GM21423 (cell line): Measurements from ENCODE around the gene BEND7.
"Not testable (repeated sequence)": the region's sequence is repeated elsewhere in the genome, so short reads cannot be mapped to it uniquely, and the experiment has no call there.

Experiments
- ATAC-seq: cut with Tn5 transposase; IDR thresholded peaks from one replicate; pipeline ENCODE4 v1.9.1; 2021; ENCODE audit warnings: mild to moderate bottlenecking, moderate library complexity; ENCODE audit not compliant: unreplicated experiment

BEND7 gene

GRCh38 chr10:13483951-13484350 is 44.9 kb downstream of the BEND7 start:
- no peak for ATAC-seq

- peak; percentile 62 for ATAC-seq
Measured at GRCh38 chr10:13483073-13483472, 45.7 kb downstream of the BEND7 start.

- ATAC-seq = no peak
Measured at GRCh38 chr10:13481690-13482089, 47.1 kb downstream of the BEND7 start.

GRCh38 chr10:13475124-13475523 is 53.7 kb downstream of the BEND7 start:
- no peak for ATAC-seq

- ATAC-seq = no peak
Measured at GRCh38 chr10:13473986-13474385, 54.8 kb downstream of the BEND7 start.

- no peak for ATAC-seq
Measured at GRCh38 chr10:13472359-13472758, 56.5 kb downstream of the BEND7 start.

GRCh38 chr10:13470270-13470669 is 58.5 kb downstream of the BEND7 start:
- no peak for ATAC-seq

GRCh38 chr10:13462551-13462950 is 66.3 kb downstream of the BEND7 start:
- ATAC-seq = no peak

GRCh38 chr10:13458687-13459012 is 70.2 kb downstream of the BEND7 start:
- no peak for ATAC-seq

GRCh38 chr10:13457958-13458686 is 70.7 kb downstream of the BEND7 start:
- ATAC-seq = no peak

- no peak for ATAC-seq
Measured at GRCh38 chr10:13453896-13454295, 74.9 kb downstream of the BEND7 start.

- no peak for ATAC-seq
Measured at GRCh38 chr10:13450069-13450468, 78.7 kb downstream of the BEND7 start.

- ATAC-seq = no peak
Measured at GRCh38 chr10:13449296-13449695, 79.5 kb downstream of the BEND7 start.

GRCh38 chr10:13448216-13448615 is 80.6 kb downstream of the BEND7 start:
- ATAC-seq = no peak

GRCh38 chr10:13445656-13446400 is 83.0 kb downstream of the BEND7 start:
- ATAC-seq = no peak

- no peak for ATAC-seq
Measured at GRCh38 chr10:13441476-13441875, 87.3 kb downstream of the BEND7 start.

GRCh38 chr10:13440185-13441061 is 88.4 kb downstream of the BEND7 start:
- peak; percentile 72 for ATAC-seq

GRCh38 chr10:13439313-13440184 is 89.3 kb downstream of the BEND7 start:
- no peak for ATAC-seq

GRCh38 chr10:13437026-13437555 is 91.7 kb downstream of the BEND7 start:
- ATAC-seq = no peak

GRCh38 chr10:13427943-13428342 is 100.9 kb downstream of the BEND7 start:
- not testable (repeated sequence) for ATAC-seq
